OCI-LY3 (cell line): ENCODE data around the gene XYLT2.

Source experiments
- H2AFZ ChIP-seq: fragments of 200-600, 300-600 bp; shearing (Covaris generic); 2 replicates; pipeline ENCODE4 v1.6.0; 2014; ENCODE audit warnings: antibody characterized with exemption, low read depth, low read length
- H3K27ac ChIP-seq: fragments of 200-600, 300-600 bp; sonication (generic); 2 replicates; pipeline ENCODE4 v1.5.1; 2014; ENCODE audit warnings: mild to moderate bottlenecking, low read length, moderate library complexity, mixed read lengths
- H3K27me3 ChIP-seq: fragments of 200-600, 300-600 bp; sonication (generic); 2 replicates; pipeline ENCODE4 v1.6.1; 2014; ENCODE audit warnings: low read depth, low read length, mixed read lengths
- H3K36me3 ChIP-seq: fragments of 200-600, 300-600 bp; sonication (generic); replicated peaks from 2 replicates; pipeline ENCODE3; 2014; ENCODE audit warnings: low read depth, low read length, mixed read lengths
- H3K4me1 ChIP-seq: fragments of 300-600, 200-600 bp; sonication (generic); 2 replicates; pipeline ENCODE4 v1.6.1; 2014; ENCODE audit warnings: low read length, mixed read lengths
- H3K4me2 ChIP-seq: fragments of 200-600, 300-600 bp; sonication (generic); 2 replicates; pipeline ENCODE4 v1.6.1; 2014; ENCODE audit warnings: low read length, mixed read lengths
- H3K4me3 ChIP-seq: fragments of 300-600, 200-600 bp; sonication (generic); 2 replicates; pipeline ENCODE4 v1.5.1; 2014; ENCODE audit warnings: antibody characterized with exemption, mild to moderate bottlenecking, low read length, moderate library complexity
- H3K79me2 ChIP-seq: fragments of 300-600, 200-600 bp; shearing (Covaris generic); 2 replicates; pipeline ENCODE4 v1.6.1; 2014; ENCODE audit warnings: mild to moderate bottlenecking, low read length, mixed read lengths
- H3K9ac ChIP-seq: fragments of 300-600, 200-600 bp; shearing (Covaris generic); 2 replicates; pipeline ENCODE4 v1.6.0; 2014; ENCODE audit warnings: mild to moderate bottlenecking, low read length, moderate library complexity
- H3K9me3 ChIP-seq: fragments of 200-600, 300-600 bp; shearing (Covaris generic); 2 replicates; pipeline ENCODE4 v1.6.1; 2014; ENCODE audit warnings: low read length, mixed read lengths; ENCODE audit not compliant: insufficient read depth
- H4K20me1 ChIP-seq: fragments of 200-600, 300-600 bp; sonication (generic); 2 replicates; pipeline ENCODE4 v1.6.1; 2016; ENCODE audit warnings: low read length, mixed read lengths; ENCODE audit not compliant: insufficient read depth
- EZH2phosphoT487 ChIP-seq: fragments of 200-600 bp; shearing (Covaris generic); IDR thresholded peaks from 2 replicates; pipeline ENCODE4 v1.6.1; 2018; ENCODE audit warnings: antibody characterized with exemption, mixed run types, low read depth
- TF ChIP-seq, protein P1 (sequence below): fragments of 200-600, 300-600 bp; sonication (generic); IDR thresholded peaks from 2 replicates; pipeline ENCODE4 v1.5.1; 2014; ENCODE audit warnings: antibody characterized with exemption, low read length, low read depth

XYLT2 gene

GRCh38 chr17:50352693-50353599, 7.0 kb downstream of the XYLT2 start:
- Histone ChIP-seq H3K4me2 (no peak overlapping the region), H3K4me1 (no peaks in the 10 kb centered on the region), H3K9me3 (no peaks in the 10 kb centered on the region), H3K79me2 (peaks cover 8% of the 10 kb centered on the region), H4K20me1 (peaks cover 17% of the 10 kb centered on the region; the same call in 1 of the 2 replicates), H2AFZ (no peak overlapping the region), H3K4me3 (no peak overlapping the region), H3K36me3 (peaks cover 13% of the 10 kb centered on the region), H3K27ac (no peak overlapping the region), H3K9ac (no peak overlapping the region), H3K27me3 (no peaks in the 10 kb centered on the region)
- TF ChIP-seq, protein P1, sequence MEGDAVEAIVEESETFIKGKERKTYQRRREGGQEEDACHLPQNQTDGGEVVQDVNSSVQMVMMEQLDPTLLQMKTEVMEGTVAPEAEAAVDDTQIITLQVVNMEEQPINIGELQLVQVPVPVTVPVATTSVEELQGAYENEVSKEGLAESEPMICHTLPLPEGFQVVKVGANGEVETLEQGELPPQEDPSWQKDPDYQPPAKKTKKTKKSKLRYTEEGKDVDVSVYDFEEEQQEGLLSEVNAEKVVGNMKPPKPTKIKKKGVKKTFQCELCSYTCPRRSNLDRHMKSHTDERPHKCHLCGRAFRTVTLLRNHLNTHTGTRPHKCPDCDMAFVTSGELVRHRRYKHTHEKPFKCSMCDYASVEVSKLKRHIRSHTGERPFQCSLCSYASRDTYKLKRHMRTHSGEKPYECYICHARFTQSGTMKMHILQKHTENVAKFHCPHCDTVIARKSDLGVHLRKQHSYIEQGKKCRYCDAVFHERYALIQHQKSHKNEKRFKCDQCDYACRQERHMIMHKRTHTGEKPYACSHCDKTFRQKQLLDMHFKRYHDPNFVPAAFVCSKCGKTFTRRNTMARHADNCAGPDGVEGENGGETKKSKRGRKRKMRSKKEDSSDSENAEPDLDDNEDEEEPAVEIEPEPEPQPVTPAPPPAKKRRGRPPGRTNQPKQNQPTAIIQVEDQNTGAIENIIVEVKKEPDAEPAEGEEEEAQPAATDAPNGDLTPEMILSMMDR: no peak
- no peak for TF ChIP-seq EZH2phosphoT487

DNA sequence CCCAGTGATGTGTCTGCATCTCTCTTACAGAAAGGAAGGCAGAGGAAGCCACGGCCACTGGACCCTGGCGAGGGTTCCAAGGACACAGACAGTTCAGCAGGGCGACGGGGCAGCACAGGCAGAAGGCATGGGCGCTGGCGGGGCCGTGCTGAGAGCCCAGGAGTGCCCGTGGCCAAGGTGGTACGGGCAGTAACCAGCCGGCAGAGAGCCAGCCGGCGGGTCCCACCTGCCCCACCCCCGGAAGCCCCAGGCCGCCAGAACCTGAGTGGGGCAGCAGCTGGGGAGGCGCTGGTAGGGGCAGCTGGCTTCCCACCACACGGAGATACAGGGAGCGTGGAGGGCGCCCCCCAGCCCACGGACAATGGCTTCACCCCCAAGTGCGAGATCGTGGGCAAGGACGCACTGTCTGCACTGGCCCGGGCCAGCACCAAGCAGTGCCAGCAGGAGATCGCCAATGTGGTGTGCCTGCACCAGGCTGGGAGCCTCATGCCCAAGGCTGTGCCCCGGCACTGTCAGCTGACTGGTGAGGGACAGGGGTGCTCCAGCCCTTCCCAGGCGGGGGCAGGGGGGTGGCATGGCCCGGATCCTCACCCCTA, 7.8 kb downstream of the XYLT2 start:
- H3K27ac ChIP-seq: no peak overlapping the region
- no peak overlapping the region for H2AFZ ChIP-seq
- peaks cover 18% of the 10 kb centered on the region for H3K36me3 ChIP-seq
- no peaks in the 10 kb centered on the region for H3K27me3 ChIP-seq
- TF ChIP-seq, protein P1: no peak
- TF ChIP-seq EZH2phosphoT487: no peak
- H3K4me2 ChIP-seq: no peak overlapping the region
- H4K20me1 ChIP-seq: peaks cover 13% of the 10 kb centered on the region; the same call in 1 of the 2 replicates
- H3K9me3 ChIP-seq: no peaks in the 10 kb centered on the region
- H3K9ac ChIP-seq: no peak overlapping the region
- H3K79me2 ChIP-seq: peaks cover 2% of the 10 kb centered on the region; the same call in 1 of the 2 replicates
- no peak overlapping the region for H3K4me3 ChIP-seq
- no peaks in the 10 kb centered on the region for H3K4me1 ChIP-seq

DNA sequence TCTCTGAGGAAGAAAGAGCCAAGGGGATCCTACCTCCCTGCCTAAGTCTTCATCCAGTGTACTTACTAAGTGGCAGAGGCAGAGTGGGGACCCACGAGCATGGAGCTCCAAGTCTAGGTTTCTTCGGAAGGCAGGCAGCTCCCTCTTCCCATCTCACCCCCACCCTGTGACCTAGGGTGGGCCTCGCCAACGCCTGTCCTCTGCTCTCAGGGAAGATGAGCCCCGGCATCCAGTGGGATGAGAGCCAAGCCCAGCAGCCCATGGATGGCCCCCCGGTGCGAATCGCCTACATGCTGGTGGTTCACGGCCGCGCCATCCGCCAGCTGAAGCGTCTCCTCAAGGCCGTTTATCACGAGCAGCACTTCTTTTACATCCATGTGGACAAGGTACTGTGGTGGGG, 8.3 kb downstream of the XYLT2 start:
- Histone ChIP-seq H3K9me3 (no peaks in the 10 kb centered on the region), H2AFZ (no peak overlapping the region), H3K36me3 (peaks cover 22% of the 10 kb centered on the region), H3K79me2 (no peaks in the 10 kb centered on the region), H3K4me2 (no peak overlapping the region), H3K27ac (no peak overlapping the region), H3K27me3 (no peaks in the 10 kb centered on the region), H3K9ac (no peak overlapping the region), H3K4me1 (no peaks in the 10 kb centered on the region), H4K20me1 (peaks cover 12% of the 10 kb centered on the region; the same call in 1 of the 2 replicates), H3K4me3 (no peak overlapping the region)
- no peak for TF ChIP-seq EZH2phosphoT487
- TF ChIP-seq, protein P1: no peak

- no peak for TF ChIP-seq EZH2phosphoT487
- TF ChIP-seq, protein P1: no peak
- no peaks in the 10 kb centered on the region for H3K4me1 ChIP-seq
- no peak overlapping the region for H3K9ac ChIP-seq
- no peak overlapping the region for H3K27ac ChIP-seq
- no peaks in the 10 kb centered on the region for H3K79me2 ChIP-seq
- H3K4me3 ChIP-seq: no peak overlapping the region
- H3K9me3 ChIP-seq: no peaks in the 10 kb centered on the region
- peaks cover 22% of the 10 kb centered on the region for H3K36me3 ChIP-seq
- H3K4me2 ChIP-seq: no peak overlapping the region
- no peak overlapping the region for H2AFZ ChIP-seq
- H4K20me1 ChIP-seq: peaks cover 12% of the 10 kb centered on the region; the same call in 1 of the 2 replicates
- H3K27me3 ChIP-seq: no peaks in the 10 kb centered on the region
These were observed 8.8 kb downstream of the XYLT2 start for GRCh38 chr17:50354776-50355175.
